Dermis microvascular lymphatic vessel endothelial cell (primary cell): ENCODE measurements around the gene CDC14B. TPM values are rescaled to one million over a fixed set of nuclear protein-coding genes. Genes with fewer than 3 reads are reported as not detected.
"Not testable (repeated sequence)": the region's sequence is repeated elsewhere in the genome, so short reads cannot be mapped to it uniquely, and the experiment has no call there.

Experiments
- DNase-seq, 2 donors: peaks; one replicate each; pipeline versions ENCODE4 v3.0.0 to v3.0.0-alpha.2; 2010; ENCODE audit warnings: low read depth in 2 of 2
- total RNA-seq: library from RNA; depleted of rRNA; stranded (reverse); fragments of >200 nt; gene quantifications from 2 replicates; pipeline ENCODE4 v1.2.1, GENCODE V29; 2014

CDC14B gene
- total RNA-seq, 1 donor from 2014 or later: 5.6 TPM

DNA sequence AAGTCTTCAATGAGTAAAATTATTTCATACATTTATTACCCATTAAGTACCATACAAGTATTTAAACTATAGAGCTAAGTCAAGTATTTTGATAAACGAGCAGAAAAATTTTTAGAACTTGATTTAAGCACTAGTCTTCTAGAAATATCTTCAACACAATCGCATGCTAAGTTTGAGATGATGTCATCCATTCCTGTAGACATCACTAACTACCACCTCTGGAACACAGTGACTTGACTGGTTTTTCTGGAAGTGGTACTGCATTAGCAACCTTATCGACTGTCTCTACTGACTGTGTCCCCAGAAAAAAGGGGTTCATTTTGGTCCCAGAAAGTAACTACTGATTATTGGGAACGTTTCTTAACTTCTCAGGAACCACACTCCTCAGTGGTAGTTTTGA, 69.0 kb downstream of the CDC14B start:
- no peak for DNase-seq

DNA sequence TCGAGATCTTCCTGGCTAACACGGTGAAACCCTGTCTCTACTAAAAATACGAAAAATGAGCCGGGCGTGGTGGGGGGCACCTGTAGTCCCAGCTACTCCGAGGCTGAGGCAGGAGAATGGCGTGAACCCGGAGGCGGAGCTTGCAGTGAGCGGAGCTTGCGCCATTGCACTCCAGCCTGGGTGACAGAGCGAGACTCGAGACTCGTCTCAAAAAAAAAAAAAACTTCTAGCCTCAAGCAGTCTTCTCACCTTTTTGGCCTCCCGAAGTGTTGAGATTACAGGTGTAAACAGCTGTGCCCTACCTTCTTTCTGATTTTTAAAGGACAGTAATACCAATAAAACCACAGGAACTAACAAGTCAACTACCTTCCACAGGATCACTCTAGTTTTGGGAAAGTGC, 76.5 kb downstream of the CDC14B start:
- DNase-seq: not testable (repeated sequence)

GRCh38 chr9:96540106-96540505, 79.5 kb downstream of the CDC14B start:
- DNase-seq: no peak

GRCh38 chr9:96532173-96532572, 87.5 kb downstream of the CDC14B start:
- DNase-seq: no peak

DNA sequence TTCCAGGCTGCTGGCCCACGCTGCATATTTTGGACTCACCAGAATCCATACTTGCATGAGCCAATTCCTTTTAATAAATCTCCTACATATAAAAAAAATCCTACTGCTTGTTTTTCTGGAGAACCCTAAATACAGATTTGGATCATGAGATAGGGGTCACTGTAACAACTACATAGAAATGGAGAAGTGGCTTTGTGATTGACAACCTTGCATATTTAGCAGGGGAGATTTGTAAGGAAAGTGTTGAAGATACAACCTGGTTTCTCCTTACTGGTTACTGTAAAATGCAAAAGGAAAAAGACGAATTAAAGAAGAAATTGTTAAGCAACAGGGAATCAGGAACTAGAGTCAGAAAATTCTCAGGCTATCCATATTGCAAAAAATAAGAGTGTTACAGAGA, 94.9 kb downstream of the CDC14B start:
- DNase-seq: no peak

GRCh38 chr9:96524045-96524444, 95.6 kb downstream of the CDC14B start:
- no peak for DNase-seq

GRCh38 chr9:96523374-96523773, 96.3 kb downstream of the CDC14B start:
- DNase-seq: no peak

DNA sequence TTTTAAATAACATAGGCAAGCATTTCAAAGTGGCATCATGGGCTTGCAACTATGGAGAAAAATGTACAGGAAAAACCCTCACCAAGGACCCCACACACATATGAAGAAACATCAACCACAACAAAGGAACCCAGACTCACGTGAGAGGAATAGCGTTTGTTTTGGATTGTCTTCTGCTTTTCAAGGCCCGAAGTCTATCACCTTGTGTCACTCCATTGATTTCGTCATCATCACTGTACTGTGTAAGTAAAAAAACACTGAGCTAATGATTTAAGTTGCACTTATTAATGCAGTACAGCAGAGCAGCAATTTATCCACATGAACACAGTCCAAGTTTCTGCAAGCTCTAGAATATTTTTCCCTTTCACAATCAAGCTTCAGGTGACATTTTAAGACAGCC, 97.3 kb downstream of the CDC14B start:
- no peak for DNase-seq

GRCh38 chr9:96519787-96520186, 99.9 kb downstream of the CDC14B start:
- no peak for DNase-seq

GRCh38 chr9:96519095-96519494, 100.5 kb downstream of the CDC14B start:
- DNase-seq: no peak

GRCh38 chr9:96515621-96516470, 103.8 kb downstream of the CDC14B start:
- no peak for DNase-seq

DNA sequence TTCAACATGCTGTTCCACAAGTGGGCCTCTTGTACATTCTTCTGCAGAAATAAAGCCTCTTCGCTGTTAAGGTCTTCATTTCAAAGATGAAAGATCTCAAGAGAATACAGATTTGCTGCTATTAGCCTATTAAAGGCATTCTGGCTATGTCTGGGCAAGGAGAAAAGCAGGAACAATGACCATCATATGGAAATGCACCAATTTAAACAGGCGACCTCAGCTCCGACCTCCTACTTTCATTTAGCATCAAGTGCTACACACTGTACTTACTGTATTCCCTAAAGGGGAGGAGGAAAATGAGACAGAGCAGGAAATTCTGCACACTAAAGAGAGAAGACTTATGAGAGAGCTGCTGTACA, 104.9 kb downstream of the CDC14B start:
- DNase-seq: no peak

- no peak for DNase-seq
These were observed 105.4 kb downstream of the CDC14B start for GRCh38 chr9:96514108-96514799.

GRCh38 chr9:96513622-96514021, 106.0 kb downstream of the CDC14B start:
- DNase-seq: no peak

- no peak for DNase-seq
These were observed 107.4 kb downstream of the CDC14B start for GRCh38 chr9:96512240-96512639.

GRCh38 chr9:96510258-96510657, 109.4 kb downstream of the CDC14B start:
- no peak for DNase-seq

GRCh38 chr9:96509848-96510247, 109.8 kb downstream of the CDC14B start:
- DNase-seq: no peak

GRCh38 chr9:96509026-96509425, 110.6 kb downstream of the CDC14B start:
- no peak for DNase-seq

- peak in 1 of 2 donors; percentile 65 for DNase-seq
These were observed 111.3 kb downstream of the CDC14B start for GRCh38 chr9:96508227-96508940.

GRCh38 chr9:96505316-96505991, 114.2 kb downstream of the CDC14B start:
- no peak for DNase-seq

DNA sequence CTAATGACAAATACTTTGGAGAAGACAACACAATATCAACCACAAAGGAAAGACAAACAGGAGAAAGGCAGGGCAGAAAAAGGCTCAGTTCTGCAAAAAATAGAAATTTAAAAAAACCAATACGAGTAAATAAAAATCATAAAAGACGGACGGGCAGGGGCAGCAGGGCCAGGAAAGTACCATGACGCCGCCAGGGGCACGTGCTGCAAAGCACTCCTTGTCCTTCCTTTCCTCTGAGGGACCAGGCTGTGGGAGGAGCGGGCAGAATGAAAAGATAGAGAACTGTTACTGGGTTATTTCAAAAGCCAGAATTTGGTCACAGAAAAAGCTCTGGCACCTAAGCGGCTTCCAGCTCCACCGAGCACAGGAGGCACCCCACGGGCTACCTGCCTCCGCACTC, 115.7 kb downstream of the CDC14B start:
- DNase-seq: no peak

DNA sequence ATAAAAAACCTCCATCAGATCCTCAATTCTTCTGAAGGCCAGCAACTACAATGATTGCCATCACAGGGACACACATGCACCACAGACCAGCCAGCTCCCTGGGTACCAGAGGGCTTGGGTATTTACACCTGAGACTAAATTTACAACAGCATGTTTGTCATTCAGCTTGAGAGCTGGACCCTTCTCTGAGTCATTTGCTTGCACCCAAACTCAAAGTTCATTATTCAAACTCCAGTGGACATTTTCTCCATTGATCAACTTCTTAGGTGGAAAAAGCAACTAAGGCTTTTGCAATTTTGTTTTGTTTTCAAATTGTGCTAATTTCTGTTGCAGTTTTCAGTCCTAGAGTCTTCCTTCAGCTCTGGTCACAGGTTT, 116.3 kb downstream of the CDC14B start:
- not testable (repeated sequence) for DNase-seq
